ENCODE data around the gene GALNTL6.
"Not testable (repeated sequence)": the region's sequence is repeated elsewhere in the genome, so short reads cannot be mapped to it uniquely, and the experiment has no call there.

The GALNTL6 gene

DNA sequence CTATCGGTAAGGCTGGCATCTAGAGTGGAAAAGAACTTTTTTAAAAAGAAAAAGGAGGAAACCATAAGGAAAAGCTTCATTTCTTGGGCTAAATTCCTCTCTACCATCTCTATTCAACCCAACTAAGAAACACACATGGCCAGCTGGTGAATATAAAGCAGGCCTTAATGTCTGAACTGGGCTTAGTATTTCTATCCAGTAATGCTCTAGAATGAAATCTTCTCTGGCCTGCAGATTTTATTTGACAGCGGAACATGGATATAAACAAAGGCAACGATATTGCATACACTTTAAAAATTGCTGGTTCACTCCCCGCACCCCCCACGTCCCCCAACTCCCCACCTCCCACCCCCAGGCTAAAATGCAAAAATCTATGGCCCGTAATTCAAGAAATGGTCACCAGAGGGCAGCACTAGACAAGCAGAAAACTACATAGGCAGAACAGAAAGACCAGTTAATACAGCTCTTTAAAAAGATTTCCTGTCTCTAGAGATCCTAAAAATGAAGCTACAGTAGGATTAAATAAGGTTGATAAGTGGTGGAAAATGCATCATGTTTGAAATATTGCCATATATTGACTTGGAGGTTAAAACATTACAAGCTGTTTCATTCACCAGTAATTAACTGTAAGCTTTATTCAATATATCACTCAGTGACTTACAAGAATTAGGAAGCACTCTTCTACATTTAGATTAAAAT is 1200.2 kb downstream of the GALNTL6 start:
- no peak overlapping the region for H3K4me3 ChIP-seq (ENCODE audit: low read depth, low read length)
- peak; percentile 60 for DNase-seq (ENCODE audit: low read depth)
- TF ChIP-seq, protein P1, sequence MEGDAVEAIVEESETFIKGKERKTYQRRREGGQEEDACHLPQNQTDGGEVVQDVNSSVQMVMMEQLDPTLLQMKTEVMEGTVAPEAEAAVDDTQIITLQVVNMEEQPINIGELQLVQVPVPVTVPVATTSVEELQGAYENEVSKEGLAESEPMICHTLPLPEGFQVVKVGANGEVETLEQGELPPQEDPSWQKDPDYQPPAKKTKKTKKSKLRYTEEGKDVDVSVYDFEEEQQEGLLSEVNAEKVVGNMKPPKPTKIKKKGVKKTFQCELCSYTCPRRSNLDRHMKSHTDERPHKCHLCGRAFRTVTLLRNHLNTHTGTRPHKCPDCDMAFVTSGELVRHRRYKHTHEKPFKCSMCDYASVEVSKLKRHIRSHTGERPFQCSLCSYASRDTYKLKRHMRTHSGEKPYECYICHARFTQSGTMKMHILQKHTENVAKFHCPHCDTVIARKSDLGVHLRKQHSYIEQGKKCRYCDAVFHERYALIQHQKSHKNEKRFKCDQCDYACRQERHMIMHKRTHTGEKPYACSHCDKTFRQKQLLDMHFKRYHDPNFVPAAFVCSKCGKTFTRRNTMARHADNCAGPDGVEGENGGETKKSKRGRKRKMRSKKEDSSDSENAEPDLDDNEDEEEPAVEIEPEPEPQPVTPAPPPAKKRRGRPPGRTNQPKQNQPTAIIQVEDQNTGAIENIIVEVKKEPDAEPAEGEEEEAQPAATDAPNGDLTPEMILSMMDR (conservative IDR thresholded peaks at IDR 0.05; ENCODE audit: low read depth, low read length): peak; percentile 65

DNA sequence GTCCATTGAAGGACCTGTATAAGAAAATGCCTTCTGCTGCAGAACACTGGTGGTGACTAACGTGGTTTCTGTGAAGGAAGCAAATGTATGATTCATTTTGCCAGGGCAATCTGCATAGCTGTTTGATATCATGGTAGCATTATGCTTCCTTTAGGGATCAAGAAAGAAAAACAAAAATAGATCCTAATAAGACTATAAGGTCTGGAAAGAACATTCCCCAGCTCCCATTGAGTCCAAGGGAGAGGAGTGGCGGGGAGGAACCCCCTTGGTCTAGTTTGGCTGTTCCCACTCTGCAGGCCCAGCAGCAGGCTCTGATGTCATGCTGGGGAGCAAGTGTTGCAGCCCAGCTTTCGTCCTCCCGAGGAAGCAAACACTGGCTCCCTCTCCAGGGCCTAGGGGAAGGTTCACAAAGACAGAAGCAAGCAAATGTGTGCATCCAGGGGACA is 1200.9 kb downstream of the GALNTL6 start:
- no peak overlapping the region for H3K4me3 ChIP-seq (ENCODE audit: low read depth, low read length)
- TF ChIP-seq, protein P1 (conservative IDR thresholded peaks at IDR 0.05; ENCODE audit: low read depth, low read length): peak; percentile 77
- DNase-seq (ENCODE audit: low read depth): peak; percentile 82

DNA sequence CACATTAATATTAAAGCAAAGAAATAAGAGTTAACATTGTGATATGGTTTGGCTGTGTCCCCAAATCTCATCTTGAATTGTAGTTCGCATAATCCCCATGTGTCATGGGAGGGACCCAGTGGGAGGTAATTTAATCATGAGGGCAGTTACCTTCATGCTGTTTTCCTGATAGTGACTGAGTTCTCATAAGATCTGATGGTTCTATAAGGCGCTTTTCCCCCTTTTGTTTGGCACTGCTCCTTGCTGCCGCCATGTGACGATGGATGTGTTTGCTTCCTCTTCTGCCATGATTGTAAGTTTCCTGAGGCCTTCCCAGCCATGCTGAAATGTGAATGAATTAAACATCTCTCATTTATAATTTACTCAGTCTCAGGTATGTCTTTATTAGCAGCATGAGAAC is 1201.6 kb downstream of the GALNTL6 start:
- no peak for DNase-seq (ENCODE audit: low read depth)
- no peak overlapping the region for H3K4me3 ChIP-seq (ENCODE audit: low read depth, low read length)
- TF ChIP-seq, protein P1 (conservative IDR thresholded peaks at IDR 0.05; ENCODE audit: low read depth, low read length): no peak

DNA sequence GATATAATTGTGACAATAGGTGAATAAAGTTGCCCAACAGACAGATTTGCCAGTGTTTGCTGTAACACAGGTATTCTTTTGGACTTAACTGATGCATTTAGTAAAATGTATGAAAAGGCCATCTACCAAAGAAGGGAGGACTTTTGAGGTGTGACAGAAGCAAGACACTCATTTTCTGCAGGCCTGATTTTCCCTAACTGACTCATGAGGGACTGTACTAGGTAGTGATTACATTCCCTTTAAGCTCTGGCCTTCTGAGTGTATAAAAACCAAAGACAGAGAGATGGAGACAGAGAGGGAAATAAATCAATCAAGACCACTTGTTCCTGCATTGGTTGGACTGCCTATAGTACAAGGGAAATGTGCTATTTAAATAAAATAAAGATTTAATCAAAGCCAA is 1204.6 kb downstream of the GALNTL6 start:
- TF ChIP-seq, protein P1 (conservative IDR thresholded peaks at IDR 0.05; ENCODE audit: low read depth, low read length): no peak
- DNase-seq (ENCODE audit: low read depth): no peak
- H3K4me3 ChIP-seq (ENCODE audit: low read depth, low read length): no peak overlapping the region

DNA sequence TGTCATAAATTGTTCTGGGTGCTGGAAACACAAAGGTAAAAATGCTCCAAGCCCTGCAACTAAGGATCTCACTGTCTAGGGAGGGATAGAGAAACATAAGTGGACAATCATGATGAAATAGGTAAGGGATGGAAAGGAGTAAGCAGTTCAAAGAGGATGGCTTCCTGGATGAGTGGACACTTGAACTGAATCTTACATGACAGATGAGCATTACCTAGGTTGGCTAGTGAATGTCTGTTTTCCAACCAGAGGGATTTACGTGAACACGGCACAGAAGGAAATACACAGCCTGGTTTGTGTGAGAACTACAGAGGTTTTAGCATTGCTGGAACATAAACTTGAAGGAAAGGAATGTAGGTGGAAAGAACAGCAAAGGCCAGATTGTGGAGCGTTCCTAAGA is 1205.2 kb downstream of the GALNTL6 start:
- no peak overlapping the region for H3K4me3 ChIP-seq (ENCODE audit: low read depth, low read length)
- TF ChIP-seq, protein P1 (conservative IDR thresholded peaks at IDR 0.05; ENCODE audit: low read depth, low read length): no peak
- no peak for DNase-seq (ENCODE audit: low read depth)

DNA sequence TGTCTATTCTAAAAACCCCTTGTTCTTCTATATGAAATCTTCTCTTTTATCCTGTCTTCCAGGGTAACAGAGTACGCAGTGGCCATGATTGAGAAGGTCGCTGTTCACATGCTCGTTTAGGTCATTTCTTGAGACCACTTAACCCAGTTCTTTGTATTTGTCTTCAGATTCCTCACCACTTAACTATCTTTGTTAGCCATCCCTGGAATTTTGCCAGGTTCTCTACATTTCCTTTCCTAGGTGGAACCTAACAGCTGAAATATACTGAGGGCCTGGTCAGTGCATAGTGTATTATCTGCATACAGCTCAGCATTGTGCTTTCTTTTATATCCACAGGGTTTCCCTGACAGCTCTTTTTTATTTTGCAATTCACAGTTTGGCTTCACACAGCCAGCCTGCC is 1206.5 kb downstream of the GALNTL6 start:
- H3K4me3 ChIP-seq (ENCODE audit: low read depth, low read length): no peak overlapping the region
- DNase-seq (ENCODE audit: low read depth): no peak
- TF ChIP-seq, protein P1 (conservative IDR thresholded peaks at IDR 0.05; ENCODE audit: low read depth, low read length): no peak

DNA sequence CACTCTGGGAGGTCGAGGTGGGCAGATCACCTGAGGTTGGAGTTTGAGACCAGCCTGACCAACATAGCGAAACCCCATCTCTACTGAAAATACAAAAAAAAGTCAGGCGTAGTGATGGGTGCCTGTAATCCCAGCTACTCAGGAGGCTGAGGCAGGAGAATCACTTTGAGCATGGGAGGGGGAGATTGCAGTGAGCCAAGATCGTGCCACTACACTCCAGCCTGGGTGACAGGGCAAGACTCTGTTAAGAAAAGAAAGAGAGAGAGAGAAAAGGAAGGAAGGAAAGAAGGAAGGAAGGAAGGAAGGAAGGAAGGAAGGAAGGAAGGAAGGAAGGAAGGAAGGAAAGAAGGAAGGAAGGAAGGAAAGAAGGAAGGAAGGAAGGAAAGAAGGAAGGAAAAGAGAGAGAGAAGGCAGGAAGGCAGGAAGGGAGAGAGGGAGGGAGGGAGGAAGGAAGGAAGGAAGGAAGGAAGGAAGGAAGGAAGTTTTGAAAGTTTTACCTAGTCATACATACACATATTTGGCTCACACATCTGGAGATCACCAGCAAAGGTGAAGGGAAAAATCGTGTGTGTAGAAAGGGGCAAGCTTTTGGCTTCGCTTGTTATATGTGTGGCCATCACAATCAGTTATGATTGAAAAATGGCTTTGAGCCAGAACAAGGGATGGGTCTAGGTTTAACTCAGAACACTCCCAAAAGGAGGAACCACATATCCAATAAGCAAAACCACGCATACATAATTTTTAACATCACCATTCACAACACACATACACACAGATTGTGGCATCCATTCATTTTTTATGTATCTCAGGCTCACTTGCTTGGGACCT is 1208.8 kb downstream of the GALNTL6 start:
- not testable (repeated sequence) for DNase-seq (ENCODE audit: low read depth); H3K4me3 ChIP-seq (ENCODE audit: low read depth, low read length)
